Stimulated activated CD8-positive, alpha-beta memory T cell treated with anti-CD3 and anti-CD28 coated beads, Interleukin-2, amount 100 ng/mL, for 48 hours (primary cell): ENCODE data around the gene PLEKHA8.

Experiments
- DNase-seq, 2 donors: peaks; one replicate each; pipeline ENCODE4 v3.0.0-alpha.2; 2020; ENCODE audit warnings: low read depth in 2 of 2

Gene PLEKHA8

DNA sequence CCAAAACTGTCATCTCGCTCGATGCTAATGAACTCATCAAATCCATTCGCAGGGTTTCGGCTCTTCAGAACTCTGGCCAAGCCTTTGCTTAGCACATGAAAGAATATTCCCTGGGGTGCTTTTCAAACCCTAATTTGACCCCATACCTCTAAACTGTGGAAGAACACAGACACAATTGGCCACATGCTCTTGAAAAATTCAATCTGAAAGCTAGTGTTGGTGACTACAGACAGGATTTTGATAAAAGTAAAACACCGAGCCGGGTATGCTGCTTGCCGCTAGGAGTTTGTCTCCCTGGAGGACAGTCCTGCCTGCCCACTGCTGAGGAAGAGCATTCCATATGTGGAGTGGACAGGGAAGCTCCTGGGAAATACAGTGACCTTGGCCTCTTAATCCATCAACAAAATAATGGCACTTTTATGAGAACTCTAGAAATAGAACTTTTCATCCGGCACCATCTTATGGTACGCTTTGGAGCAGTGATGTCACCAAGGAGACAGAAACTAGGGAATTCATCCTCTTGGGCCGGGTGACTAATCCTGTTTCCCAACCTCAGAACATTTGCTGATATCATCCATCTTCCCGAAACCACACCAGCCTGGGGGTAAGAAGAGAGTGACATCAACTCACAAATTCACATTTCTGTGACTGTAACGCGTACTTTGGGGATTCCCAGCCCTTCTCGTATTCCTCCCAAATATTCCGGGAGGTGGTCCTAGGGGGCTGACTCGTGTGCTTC lies 140.8 kb downstream of the PLEKHA8 start:
- no peak for DNase-seq

DNA sequence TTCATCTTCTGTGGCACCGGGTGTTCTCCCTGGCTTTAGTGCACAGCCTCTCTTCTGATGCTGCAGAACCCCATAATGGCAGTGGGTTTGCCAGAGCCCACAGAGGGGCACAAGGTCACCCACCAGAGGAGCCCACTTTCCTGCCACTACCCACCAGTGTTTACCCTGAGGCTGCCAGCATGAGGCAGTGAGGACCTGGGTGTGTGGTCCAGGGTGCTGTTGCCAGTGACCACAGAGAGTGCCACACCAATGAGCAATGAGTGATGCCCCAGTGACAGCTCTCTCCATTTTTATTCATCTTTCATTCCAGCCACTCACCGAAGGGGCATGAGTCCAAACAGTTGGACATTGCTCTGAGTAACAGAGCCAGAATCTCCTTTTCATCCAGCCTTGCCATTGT lies 141.4 kb downstream of the PLEKHA8 start:
- DNase-seq, result no peak

DNA sequence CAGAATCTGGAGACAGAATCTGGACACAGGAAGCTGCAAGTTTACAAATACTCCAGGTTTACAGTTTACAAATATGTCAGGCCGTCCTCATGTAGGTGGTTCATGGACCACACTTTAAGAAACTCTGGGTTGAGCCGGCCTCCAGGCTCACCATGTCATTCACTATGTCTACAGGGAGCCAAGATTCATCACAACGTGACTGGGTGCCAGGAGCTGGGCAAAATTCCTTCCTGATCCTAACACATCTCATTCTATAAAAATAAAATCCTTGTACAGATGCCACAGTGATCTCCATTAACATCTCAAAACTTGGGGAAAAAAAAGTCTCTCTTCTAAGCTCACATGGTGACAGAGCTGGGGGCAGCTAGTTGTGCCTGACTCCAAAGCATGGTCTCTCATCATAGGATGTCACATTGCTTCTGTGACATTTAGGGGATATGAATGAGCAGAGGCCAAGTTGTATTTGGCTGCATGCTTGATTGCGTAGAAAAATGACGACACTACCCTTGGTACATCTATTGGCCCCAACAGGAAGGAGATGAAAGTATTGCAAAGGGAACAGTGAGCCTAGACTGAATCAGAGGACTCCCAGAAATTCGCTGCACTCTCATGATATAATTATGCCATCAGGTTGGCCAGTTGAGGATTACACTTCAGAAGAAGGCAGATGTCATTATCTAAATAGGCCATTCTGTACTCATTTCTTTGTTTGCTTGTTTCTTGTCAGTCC lies 142.4 kb downstream of the PLEKHA8 start:
- DNase-seq, result no peak

DNA sequence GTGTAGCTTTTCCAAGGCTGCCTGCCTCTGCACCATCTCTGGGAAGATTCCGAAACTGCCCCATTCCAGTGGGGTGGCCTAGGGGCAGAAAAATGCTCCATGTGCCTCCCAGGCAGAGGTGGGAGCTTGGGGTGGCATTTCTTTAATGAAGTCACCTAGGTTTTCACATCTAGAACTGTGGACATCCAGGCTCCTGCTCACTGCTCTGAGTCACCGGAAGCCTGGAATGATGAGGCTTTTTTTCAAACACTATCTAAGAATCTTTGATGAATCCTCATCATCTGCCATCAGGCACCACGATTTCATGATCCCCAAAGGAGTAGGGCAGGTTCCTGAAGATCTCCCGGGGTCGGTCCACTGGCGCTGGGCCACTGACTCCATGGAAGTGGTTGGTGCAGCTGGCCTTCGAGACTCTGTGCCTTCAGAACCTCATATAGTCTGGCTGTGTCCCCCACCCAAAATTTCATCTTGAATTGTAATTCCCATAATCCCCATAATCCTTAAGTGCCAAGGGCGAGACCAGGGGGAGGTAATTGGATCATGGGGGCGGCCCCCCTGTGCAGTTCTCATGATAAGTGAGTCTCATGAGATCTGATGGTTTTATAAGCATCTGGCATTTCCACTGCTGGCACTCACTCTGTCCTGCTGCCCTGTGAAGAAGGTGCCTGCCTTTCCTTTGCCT lies 143.7 kb downstream of the PLEKHA8 start:
- no peak for DNase-seq

DNA sequence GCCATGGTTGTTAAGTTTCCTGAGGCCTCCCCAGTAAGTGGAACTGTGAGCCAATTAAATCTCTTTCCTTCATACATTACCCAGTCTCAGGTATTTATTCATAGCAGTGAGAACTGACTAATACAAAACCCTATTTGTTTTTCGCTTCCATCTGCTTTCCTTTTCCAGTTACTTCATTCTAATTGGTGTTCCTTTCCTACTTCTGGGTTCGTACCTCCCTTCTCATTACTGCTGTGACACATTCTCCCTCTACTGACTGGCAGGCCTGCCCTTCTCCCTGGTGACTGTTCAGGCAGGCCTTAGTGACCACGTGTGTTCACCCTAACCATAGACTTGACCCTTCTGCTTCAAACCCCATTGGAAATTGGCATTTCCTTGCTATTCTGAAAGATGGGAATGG lies 144.2 kb downstream of the PLEKHA8 start:
- DNase-seq, result no peak

DNA sequence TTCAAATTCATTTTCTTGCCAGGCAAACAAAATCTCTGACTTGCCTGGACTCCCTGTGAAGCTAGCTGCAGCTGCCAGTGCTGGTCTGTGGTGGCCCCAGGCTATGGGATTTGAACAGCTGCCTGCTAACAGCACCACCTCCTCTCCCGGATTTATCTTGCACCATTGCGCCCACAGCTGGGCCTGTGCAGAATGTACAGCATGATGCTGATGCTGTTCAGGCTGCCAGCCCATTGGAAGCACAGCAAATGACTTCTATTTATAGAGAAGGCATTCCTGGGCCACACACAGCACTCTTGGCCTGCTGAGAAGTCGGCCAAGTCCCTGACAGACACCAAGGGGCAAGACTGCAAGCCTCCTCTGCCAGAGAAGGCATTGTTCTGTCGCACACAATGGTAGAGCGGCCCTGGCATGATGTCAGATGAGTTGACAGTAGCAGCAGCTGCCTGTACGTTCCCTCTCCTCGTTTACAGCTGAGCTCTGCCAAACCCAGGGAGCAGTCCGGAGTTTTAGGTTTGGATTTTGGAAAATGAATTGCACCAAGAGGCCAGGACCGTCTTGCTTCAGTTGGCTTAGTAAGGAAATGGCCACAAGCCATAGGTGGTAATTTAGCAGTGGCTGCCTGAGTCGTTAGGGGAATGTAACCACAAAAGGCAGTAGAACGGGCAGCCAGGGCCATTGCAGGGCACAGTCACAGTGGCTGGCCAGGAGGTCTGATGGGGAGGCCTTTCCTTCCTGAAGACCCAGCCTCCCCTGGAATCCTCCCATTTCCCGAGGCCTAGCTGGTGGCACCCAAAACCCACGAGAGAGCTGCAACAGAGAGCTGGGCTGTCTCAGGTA lies 145.1 kb downstream of the PLEKHA8 start:
- DNase-seq, result no peak

DNA sequence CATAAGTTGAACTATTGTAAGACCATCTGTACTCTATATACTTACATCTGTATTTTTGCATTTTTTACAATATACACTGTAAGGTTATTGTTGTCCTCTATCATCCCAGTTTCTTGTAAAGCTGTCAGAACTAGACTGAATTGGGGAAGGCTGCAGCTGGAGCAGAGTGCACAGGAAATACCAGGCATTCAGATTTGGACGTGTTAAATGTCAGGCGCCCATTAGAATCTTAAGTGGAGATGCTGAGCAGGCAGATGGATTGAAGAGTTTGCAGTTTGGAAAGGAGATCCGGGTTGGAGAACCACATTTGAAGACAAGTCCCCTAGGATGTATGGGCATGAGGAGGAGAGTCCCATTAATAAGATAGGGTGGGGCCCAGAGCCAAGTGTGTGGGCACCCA lies 147.0 kb downstream of the PLEKHA8 start:
- no peak for DNase-seq

DNA sequence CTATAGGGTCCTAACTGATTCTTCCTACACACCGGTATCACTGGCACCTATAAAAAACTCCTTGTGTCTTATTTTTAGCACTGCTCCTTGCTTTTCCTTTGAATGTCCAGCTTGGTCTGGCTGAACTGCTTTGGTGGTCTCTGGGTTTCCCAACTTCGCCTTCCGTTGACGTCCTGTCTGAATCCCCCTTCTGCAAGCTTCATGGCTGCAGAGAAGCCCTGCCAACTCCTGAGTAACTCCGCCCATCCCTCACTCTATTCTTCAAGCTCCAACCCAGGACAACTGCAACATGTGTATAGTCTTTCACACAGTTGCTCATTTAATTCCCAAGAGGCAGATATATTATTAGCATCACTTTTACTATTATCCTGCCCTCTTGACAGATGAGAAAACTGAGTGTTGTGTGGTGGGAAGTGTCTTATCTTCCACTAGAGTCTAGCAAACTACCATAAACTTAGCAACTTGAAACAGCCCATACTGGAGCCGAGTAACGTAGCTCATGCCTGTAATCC lies 147.5 kb downstream of the PLEKHA8 start:
- no peak for DNase-seq

DNA sequence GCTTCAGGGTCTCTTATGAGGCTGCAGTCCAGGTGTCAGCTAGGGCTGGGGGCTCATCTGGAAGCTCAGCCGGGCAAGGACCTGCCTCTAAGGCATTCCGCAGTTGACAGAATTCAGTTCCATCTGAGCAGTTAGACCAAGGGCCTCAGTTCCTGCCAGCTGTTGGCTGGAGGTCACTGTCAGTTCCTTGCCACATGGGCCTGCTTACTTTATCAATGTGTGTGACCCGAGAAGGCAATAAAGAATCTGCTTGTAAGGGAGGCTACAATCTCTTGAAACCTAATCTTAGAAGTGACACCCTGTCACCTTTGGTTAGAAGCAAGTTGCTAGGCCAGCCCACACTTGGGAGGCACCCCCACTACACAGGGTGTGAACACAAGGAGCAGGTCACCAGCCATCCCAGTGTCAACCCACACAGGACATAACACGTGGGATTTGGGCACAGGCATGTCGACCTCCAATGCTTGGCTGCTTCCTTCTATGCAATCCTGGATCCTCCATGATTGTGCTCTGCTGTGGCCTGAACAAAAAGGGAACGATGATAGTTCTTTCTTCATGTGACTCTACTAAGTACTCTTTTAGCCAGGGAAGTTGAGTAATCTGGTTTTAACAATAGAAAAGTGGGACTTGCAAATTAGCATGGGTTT lies 148.4 kb downstream of the PLEKHA8 start:
- DNase-seq, result no peak

DNA sequence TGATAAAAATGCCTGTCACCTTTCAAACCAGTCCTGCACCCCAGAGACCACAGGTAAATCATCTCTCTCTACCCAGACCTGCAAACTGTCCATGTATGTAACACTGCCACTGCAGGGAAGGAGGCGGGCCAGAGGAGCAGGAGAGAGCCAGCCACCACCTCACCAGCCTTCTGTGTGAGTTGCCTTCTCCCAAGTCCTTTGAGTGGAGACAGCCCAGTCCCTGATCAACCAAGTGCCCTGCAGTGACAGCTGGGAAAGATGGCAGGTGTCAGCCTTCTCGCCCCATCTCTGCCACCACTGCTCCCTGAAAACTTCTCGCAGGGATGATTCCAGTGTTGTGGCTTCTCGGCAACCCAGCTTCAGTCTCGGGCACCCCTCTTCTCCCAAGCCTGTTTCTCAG lies 149.0 kb downstream of the PLEKHA8 start:
- no peak for DNase-seq

DNA sequence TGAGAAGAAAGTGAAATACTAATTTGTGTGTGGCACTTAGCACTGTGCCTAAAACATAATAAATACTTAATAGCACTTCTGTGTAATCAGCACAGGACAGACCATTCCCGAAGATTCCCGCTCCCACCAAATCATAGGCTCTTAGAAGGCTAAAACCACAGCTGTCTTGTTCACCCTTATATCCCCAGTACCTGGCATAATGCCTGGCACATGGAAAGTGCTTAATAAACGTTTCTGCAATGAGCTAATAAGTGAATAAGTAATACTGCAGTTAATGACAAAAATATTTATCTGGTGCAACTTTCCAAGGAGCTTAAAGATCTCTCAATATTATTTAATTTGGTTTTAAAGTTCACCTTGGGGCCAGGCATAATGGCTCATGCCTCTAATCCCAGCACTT lies 149.8 kb downstream of the PLEKHA8 start:
- no peak for DNase-seq

DNA sequence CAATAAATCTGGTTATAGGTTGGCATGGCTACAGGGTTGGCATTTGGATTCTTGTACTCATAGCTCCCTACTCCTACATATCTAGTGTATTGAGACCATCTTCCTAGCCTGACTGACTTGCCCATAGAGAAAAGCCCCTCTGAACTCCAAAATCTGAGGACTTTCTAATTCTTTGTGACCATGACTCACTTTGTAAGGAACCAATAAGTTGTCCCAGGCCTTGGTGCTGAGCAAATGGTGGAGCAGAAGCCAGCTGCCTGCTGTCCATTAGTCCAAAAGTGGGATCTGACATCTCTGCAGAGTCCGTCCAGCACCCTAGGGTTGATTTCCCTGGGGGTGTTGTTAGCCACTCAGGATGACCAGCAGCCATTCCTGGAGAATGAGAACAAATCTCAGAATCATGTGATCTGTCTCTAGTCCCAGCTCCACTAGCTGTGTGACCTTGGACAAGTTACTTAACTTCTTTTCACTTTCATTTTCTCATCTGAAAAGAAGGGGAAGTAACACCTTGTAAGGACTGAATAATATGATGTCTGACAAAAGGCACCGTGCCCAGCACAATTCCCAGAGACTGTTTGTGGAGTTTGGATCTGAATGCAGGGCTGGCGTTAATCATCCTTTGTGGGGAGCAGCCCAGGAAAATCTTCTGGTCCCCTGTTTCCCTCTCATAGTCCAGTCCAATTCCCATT lies 150.7 kb downstream of the PLEKHA8 start:
- DNase-seq, result no peak
